Calu3 (cell line): ENCODE results near the gene KLK13. TPM values are rescaled to one million over a fixed set of nuclear protein-coding genes. Genes with fewer than 3 reads are reported as not detected.

ENCODE experiments used
- BruUV-seq: library from RNA; stranded (reverse); fragments of 400-500 nt; replicated peaks from 2 replicates; lab custom pipeline; 2021; lab: Mats Ljungman, UMichigan
- CTCF ChIA-PET: fragments of 300-600 bp; sonication (Branson Sonifier 250); formaldehyde crosslinking; loops from one replicate; lab custom pipeline; 2022; ENCODE audit warnings: antibody characterized with exemption; lab: Charles Lee
- DNase-seq: peaks from one replicate; pipeline ENCODE4 v3.0.0; 2022
- H3K27ac Mint-ChIP-seq: one replicate; pipeline ENCODE4 v1.8.0; 2022; ENCODE audit warnings: mixed read lengths; ENCODE audit not compliant: unreplicated experiment
- H3K27me3 Mint-ChIP-seq: one replicate; pipeline ENCODE4 v1.8.0; 2022; ENCODE audit warnings: mixed read lengths; ENCODE audit not compliant: unreplicated experiment
- H3K36me3 Mint-ChIP-seq: one replicate; pipeline ENCODE4 v1.8.0; 2022; ENCODE audit warnings: mild to moderate bottlenecking, moderate library complexity, mixed read lengths; ENCODE audit not compliant: insufficient read depth, unreplicated experiment
- H3K4me1 Mint-ChIP-seq: one replicate; pipeline ENCODE4 v1.8.0; 2022; ENCODE audit warnings: mild to moderate bottlenecking, low read depth, mixed read lengths; ENCODE audit not compliant: unreplicated experiment
- H3K4me3 Mint-ChIP-seq: one replicate; pipeline ENCODE4 v1.8.0; 2022; ENCODE audit warnings: mild to moderate bottlenecking, low read depth, moderate library complexity, mixed read lengths; ENCODE audit not compliant: unreplicated experiment
- H3K9me3 Mint-ChIP-seq: one replicate; pipeline ENCODE4 v1.8.0; 2022; ENCODE audit warnings: low read depth, mixed read lengths; ENCODE audit not compliant: unreplicated experiment
- CTCF ChIP-seq: fragments of 200-600 bp; IDR thresholded peaks from one replicate; pipeline ENCODE4 v1.8.0; 2022; ENCODE audit warnings: antibody characterized with exemption; ENCODE audit not compliant: unreplicated experiment
- intact Hi-C: fragments of 100-400 bp; cut with micrococcal nuclease; formaldehyde crosslinking; loops from one replicate; pipeline ENCODE4 v1.10.0; 2022; ENCODE audit not compliant: unreplicated experiment
- total RNA-seq: library from RNA; stranded (reverse); gene quantifications from 2 replicates; pipeline ENCODE4 v1.2.3, GENCODE V29; 2022

The KLK13 gene
- total RNA-seq, 1 experiment from 2014 or later: not detected

- intact Hi-C loops: no loop called here
- Mint-ChIP-seq H3K27ac (no peak overlapping the region), H3K4me1 (no peaks in the 10 kb centered on the region), H3K36me3 (no peaks in the 10 kb centered on the region), H3K4me3 (no peak overlapping the region), H3K27me3 (peaks cover 67% of the 10 kb centered on the region), H3K9me3 (peaks cover 6% of the 10 kb centered on the region)
- BruUV-seq: no TSS peak
- CTCF ChIA-PET: no interaction called here
- no peak for TF ChIP-seq CTCF
- DNase-seq: no peak
Measured at GRCh38 chr19:51060336-51060735, 4.6 kb downstream of the KLK13 start.

DNA sequence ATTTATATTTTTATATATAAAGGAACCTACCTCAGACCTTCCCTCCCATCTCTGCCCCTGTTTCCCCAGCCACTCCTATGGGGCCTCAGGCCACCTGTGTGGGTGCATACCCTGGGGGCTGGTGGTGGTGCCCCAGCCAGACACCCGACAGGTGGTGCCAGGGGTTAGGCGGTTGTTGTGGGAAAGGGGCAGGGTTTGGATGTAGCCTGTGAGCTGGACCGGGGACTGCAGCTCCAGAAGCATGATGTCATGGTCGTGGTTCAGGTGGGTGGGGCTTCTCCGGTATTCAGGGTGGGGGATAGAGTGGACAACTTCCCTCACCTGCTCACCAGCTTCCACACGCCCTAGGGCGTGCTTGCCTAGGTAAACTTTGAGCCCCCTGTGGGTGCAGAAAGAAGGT lies 5.2 kb downstream of the KLK13 start:
- Mint-ChIP-seq H3K4me1 (no peaks in the 10 kb centered on the region), H3K27me3 (peaks cover 70% of the 10 kb centered on the region), H3K27ac (no peak overlapping the region), H3K4me3 (no peak overlapping the region), H3K9me3 (peaks cover 6% of the 10 kb centered on the region), H3K36me3 (no peaks in the 10 kb centered on the region)
- CTCF ChIA-PET: no interaction called here
- intact Hi-C loops: no loop called here
- BruUV-seq: no TSS peak
- no peak for TF ChIP-seq CTCF
- DNase-seq: no peak

DNA sequence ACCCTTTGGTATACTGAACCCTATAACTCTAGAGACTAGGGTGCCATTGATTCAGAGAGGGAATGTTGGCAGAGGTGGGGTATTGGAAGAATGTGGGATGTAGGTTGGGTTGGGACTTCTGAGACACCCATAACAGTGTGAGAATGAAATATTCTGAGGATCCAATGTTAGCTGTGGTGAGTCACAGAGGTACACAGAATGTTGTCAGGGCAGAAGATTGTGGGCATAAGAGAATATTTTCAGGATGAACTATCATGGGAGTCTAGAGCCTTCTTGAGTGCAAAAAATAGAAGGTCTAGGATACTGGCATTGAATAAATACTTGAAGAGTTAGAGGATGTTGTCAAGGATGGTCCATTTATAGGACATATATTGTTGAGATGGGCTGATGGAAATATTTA lies 9.0 kb downstream of the KLK13 start:
- CTCF ChIA-PET: no interaction called here
- Mint-ChIP-seq H3K36me3 (no peaks in the 10 kb centered on the region), H3K9me3 (no peaks in the 10 kb centered on the region), H3K27me3 (peaks cover 79% of the 10 kb centered on the region), H3K4me3 (no peak overlapping the region), H3K4me1 (no peaks in the 10 kb centered on the region), H3K27ac (no peak overlapping the region)
- intact Hi-C loops: no loop called here
- no TSS peak for BruUV-seq
- no peak for DNase-seq
- no peak for TF ChIP-seq CTCF

- CTCF ChIA-PET: interaction anchor here (0.5 to 0.7 kb wide), 2 partner anchors 100 to 141 kb away, joined by 3 to 4 read pairs; no protein-coding TSS in a partner anchor
- no peak overlapping the region for H3K27ac Mint-ChIP-seq
- no peaks in the 10 kb centered on the region for H3K36me3 Mint-ChIP-seq
Measured at GRCh38 chr19:51047031-51047335, 17.9 kb downstream of the KLK13 start.

More at GRCh38 chr19:51047031-51047335, 17.9 kb downstream of the KLK13 start:
- peaks cover 16% of the 10 kb centered on the region for H3K27me3 Mint-ChIP-seq
- no peak overlapping the region for H3K4me3 Mint-ChIP-seq
- no TSS peak for BruUV-seq
- intact Hi-C loops: no loop called here
- no peak for TF ChIP-seq CTCF
- no peak for DNase-seq
- no peaks in the 10 kb centered on the region for H3K4me1 Mint-ChIP-seq
- H3K9me3 Mint-ChIP-seq: no peaks in the 10 kb centered on the region
